ENCODE data around the gene ADRB1.

ADRB1 gene

GRCh38 chr10:114084215-114084614 is 40.5 kb downstream of the ADRB1 start:
- Histone ChIP-seq H3K36me3 (ENCODE audit: control insufficient read depth, insufficient read depth, low read length) (no peaks in the 10 kb centered on the region), H2BK120ac (ENCODE audit: low read depth, low read length) (no peak overlapping the region), H3K4me2 (ENCODE audit: low read length) (no peak overlapping the region), H3K79me1 (ENCODE audit: low read length) (no peaks in the 10 kb centered on the region), H3K4ac (ENCODE audit: low read depth, low read length) (no peak overlapping the region), H3K4me1 (ENCODE audit: control insufficient read depth, low read depth, low read length) (no peaks in the 10 kb centered on the region), H3K4me3 (ENCODE audit: low read length) (no peak overlapping the region), H3K23ac (ENCODE audit: low read length) (no peak overlapping the region), H3K56ac (ENCODE audit: low read length) (no peak overlapping the region), H3K79me2 (ENCODE audit: control insufficient read depth, insufficient read depth, low read length) (no peaks in the 10 kb centered on the region), H3K27ac (ENCODE audit: low read depth, low read length) (no peak overlapping the region), H2BK5ac (ENCODE audit: low read length) (no peak overlapping the region), H3K27me3 (ENCODE audit: insufficient read depth, low read length, poor library complexity) (no peaks in the 10 kb centered on the region), H2AK5ac (ENCODE audit: low read length) (no peak overlapping the region), H3K18ac (ENCODE audit: low read length) (no peak overlapping the region), H2BK15ac (replicated peaks; ENCODE audit: low read depth) (no peak overlapping the region), H4K5ac (ENCODE audit: low read length) (no peak overlapping the region), H4K8ac (ENCODE audit: low read depth, low read length) (no peak overlapping the region), H3K9ac (ENCODE audit: low read length) (no peak overlapping the region)
- DNase-seq = no peak
- no CpG with 5 or more reads among the region's 4 CpGs for WGBS (ENCODE audit: extremely low coverage, insufficient coverage, low lambda C conversion rate)

DNA sequence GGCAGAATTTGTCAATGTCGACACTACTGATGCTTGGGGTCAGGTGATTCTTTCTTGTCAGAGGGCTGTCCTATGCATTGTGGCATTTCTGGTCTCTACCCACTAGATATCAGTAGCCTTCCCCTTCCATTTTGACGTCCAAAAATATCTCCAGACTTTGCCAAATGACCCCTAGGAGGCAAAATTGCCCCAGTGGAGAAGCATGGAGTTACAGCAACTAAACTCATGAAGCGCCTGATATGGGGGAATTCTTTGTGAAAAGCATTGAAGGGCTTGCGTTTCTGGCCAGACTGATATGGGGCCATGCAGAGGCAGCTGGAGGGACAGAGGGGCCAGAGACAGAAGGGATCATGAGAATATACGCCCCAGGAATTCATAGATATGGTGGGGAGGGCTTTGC is 43.6 kb downstream of the ADRB1 start:
- H3K4me1 ChIP-seq (ENCODE audit: control insufficient read depth, low read depth, low read length) = no peaks in the 10 kb centered on the region
- no CpG with 5 or more reads among the region's 5 CpGs for WGBS (ENCODE audit: extremely low coverage, insufficient coverage, low lambda C conversion rate)
- H2BK5ac ChIP-seq (ENCODE audit: low read length) = no peak overlapping the region
- no peak overlapping the region for H3K23ac ChIP-seq (ENCODE audit: low read length)
- no peak overlapping the region for H3K4ac ChIP-seq (ENCODE audit: low read depth, low read length)
- H3K27me3 ChIP-seq (ENCODE audit: insufficient read depth, low read length, poor library complexity) = no peaks in the 10 kb centered on the region
- H2BK15ac ChIP-seq (replicated peaks; ENCODE audit: low read depth) = no peak overlapping the region
- peak; percentile 26 for DNase-seq
- H2BK120ac ChIP-seq (ENCODE audit: low read depth, low read length) = no peak overlapping the region
- no peak overlapping the region for H2AK5ac ChIP-seq (ENCODE audit: low read length)
- H3K56ac ChIP-seq (ENCODE audit: low read length) = no peak overlapping the region
- H3K4me3 ChIP-seq (ENCODE audit: low read length) = no peak overlapping the region
- H3K36me3 ChIP-seq (ENCODE audit: control insufficient read depth, insufficient read depth, low read length) = no peaks in the 10 kb centered on the region
- H3K9ac ChIP-seq (ENCODE audit: low read length) = no peak overlapping the region
- no peak overlapping the region for H4K8ac ChIP-seq (ENCODE audit: low read depth, low read length)
- H3K79me2 ChIP-seq (ENCODE audit: control insufficient read depth, insufficient read depth, low read length) = no peaks in the 10 kb centered on the region
- no peak overlapping the region for H3K4me2 ChIP-seq (ENCODE audit: low read length)
- no peak overlapping the region for H3K18ac ChIP-seq (ENCODE audit: low read length)
- no peak overlapping the region for H4K5ac ChIP-seq (ENCODE audit: low read length)
- H3K27ac ChIP-seq (ENCODE audit: low read depth, low read length) = no peak overlapping the region
- no peaks in the 10 kb centered on the region for H3K79me1 ChIP-seq (ENCODE audit: low read length)

GRCh38 chr10:114087655-114088054 is 44.0 kb downstream of the ADRB1 start:
- Histone ChIP-seq H3K27me3 (ENCODE audit: insufficient read depth, low read length, poor library complexity) (no peaks in the 10 kb centered on the region), H3K4me1 (ENCODE audit: control insufficient read depth, low read depth, low read length) (no peaks in the 10 kb centered on the region), H3K9ac (ENCODE audit: low read length) (no peak overlapping the region), H2BK5ac (ENCODE audit: low read length) (no peak overlapping the region), H3K36me3 (ENCODE audit: control insufficient read depth, insufficient read depth, low read length) (no peaks in the 10 kb centered on the region), H2BK15ac (replicated peaks; ENCODE audit: low read depth) (no peak overlapping the region), H3K27ac (ENCODE audit: low read depth, low read length) (no peak overlapping the region), H3K4ac (ENCODE audit: low read depth, low read length) (no peak overlapping the region), H3K79me2 (ENCODE audit: control insufficient read depth, insufficient read depth, low read length) (no peaks in the 10 kb centered on the region), H4K8ac (ENCODE audit: low read depth, low read length) (no peak overlapping the region), H4K5ac (ENCODE audit: low read length) (no peak overlapping the region), H2BK120ac (ENCODE audit: low read depth, low read length) (no peak overlapping the region), H3K79me1 (ENCODE audit: low read length) (no peaks in the 10 kb centered on the region), H3K23ac (ENCODE audit: low read length) (no peak overlapping the region), H2AK5ac (ENCODE audit: low read length) (no peak overlapping the region), H3K18ac (ENCODE audit: low read length) (no peak overlapping the region), H3K4me3 (ENCODE audit: low read length) (no peak overlapping the region), H3K56ac (ENCODE audit: low read length) (no peak overlapping the region), H3K4me2 (ENCODE audit: low read length) (no peak overlapping the region)
- WGBS (ENCODE audit: extremely low coverage, insufficient coverage, low lambda C conversion rate) = no CpG with 5 or more reads among the region's 4 CpGs
- peak; percentile 16 for DNase-seq

DNA sequence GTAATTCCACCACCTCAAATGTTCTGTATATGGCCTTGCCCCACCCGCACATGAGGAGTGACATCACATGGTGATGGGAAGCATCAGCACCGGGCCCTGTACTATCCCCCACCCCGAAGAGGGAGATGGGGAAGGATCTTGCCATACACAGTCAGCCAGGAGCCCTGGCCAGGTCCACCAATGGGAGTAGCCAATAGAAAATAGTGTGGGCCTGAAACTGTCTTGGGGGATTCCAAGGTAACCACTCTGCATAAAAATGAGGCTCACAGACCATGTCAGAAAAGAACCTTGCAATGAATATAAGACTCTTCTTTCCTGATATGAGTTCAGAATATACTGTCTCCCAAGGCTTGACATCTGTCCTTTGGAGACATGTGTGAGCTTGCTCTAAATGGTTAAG is 51.1 kb downstream of the ADRB1 start:
- Histone ChIP-seq H2BK120ac (ENCODE audit: low read depth, low read length) (no peak overlapping the region), H3K56ac (ENCODE audit: low read length) (no peak overlapping the region), H2BK15ac (replicated peaks; ENCODE audit: low read depth) (no peak overlapping the region), H4K8ac (ENCODE audit: low read depth, low read length) (no peak overlapping the region), H3K18ac (ENCODE audit: low read length) (no peak overlapping the region), H4K5ac (ENCODE audit: low read length) (no peak overlapping the region), H2AK5ac (ENCODE audit: low read length) (no peak overlapping the region), H2BK5ac (ENCODE audit: low read length) (no peak overlapping the region), H3K23ac (ENCODE audit: low read length) (no peak overlapping the region), H3K27ac (ENCODE audit: low read depth, low read length) (no peak overlapping the region), H3K27me3 (ENCODE audit: insufficient read depth, low read length, poor library complexity) (no peaks in the 10 kb centered on the region), H3K4me2 (ENCODE audit: low read length) (no peak overlapping the region), H3K9ac (ENCODE audit: low read length) (no peak overlapping the region), H3K36me3 (ENCODE audit: control insufficient read depth, insufficient read depth, low read length) (no peaks in the 10 kb centered on the region), H3K79me1 (ENCODE audit: low read length) (no peaks in the 10 kb centered on the region), H3K79me2 (ENCODE audit: control insufficient read depth, insufficient read depth, low read length) (no peaks in the 10 kb centered on the region), H3K4me3 (ENCODE audit: low read length) (no peak overlapping the region), H3K4me1 (ENCODE audit: control insufficient read depth, low read depth, low read length) (no peaks in the 10 kb centered on the region), H3K4ac (ENCODE audit: low read depth, low read length) (no peak overlapping the region)
- no peak for DNase-seq
- no CpG with 5 or more reads among the region's 3 CpGs for WGBS (ENCODE audit: extremely low coverage, insufficient coverage, low lambda C conversion rate)

DNA sequence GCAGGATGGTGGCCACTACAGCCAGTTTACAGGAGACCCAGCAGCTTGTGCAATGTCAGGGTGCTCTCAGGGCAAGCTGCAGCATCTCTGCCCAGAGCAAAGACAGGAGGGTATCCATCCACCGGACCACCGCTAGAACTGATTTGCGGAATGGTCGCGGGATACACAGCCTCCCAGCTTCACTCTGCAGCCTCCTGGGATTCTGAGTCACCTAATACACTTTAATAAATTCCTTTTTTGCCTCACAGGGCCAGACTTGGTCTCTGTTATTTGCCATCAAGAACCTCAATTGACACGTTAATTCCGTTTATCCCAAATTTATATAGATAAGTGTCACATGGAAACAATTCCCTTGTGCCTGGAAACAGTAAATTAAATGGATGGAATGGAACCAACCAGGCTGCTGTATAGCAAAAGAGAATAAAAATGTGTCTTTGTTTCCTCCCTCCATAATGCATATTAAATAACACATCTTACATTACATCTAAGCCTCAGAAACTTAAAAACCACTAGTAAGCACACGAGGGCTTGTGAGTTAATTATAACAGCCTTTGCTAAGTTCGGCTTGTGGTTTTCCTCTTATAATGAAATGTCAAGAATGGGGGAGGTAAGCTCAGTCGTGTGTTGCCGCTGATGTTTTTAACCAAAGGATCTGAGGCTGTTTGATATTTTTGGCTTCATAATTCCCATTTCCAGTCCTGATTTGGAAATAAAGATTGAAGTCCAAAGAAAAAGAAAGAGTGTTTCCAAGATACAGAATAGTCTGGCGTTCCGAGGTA is 52.1 kb downstream of the ADRB1 start:
- Histone ChIP-seq H3K27me3 (ENCODE audit: insufficient read depth, low read length, poor library complexity) (peaks cover 5% of the 10 kb centered on the region), H3K36me3 (ENCODE audit: control insufficient read depth, insufficient read depth, low read length) (no peaks in the 10 kb centered on the region), H3K18ac (ENCODE audit: low read length) (no peak overlapping the region), H3K4ac (ENCODE audit: low read depth, low read length) (no peak overlapping the region), H3K4me2 (ENCODE audit: low read length) (no peak overlapping the region), H3K9ac (ENCODE audit: low read length) (no peak overlapping the region), H2BK120ac (ENCODE audit: low read depth, low read length) (no peak overlapping the region), H2BK5ac (ENCODE audit: low read length) (no peak overlapping the region), H3K4me3 (ENCODE audit: low read length) (no peak overlapping the region), H3K4me1 (ENCODE audit: control insufficient read depth, low read depth, low read length) (no peaks in the 10 kb centered on the region), H2BK15ac (replicated peaks; ENCODE audit: low read depth) (no peak overlapping the region), H2AK5ac (ENCODE audit: low read length) (no peak overlapping the region), H3K23ac (ENCODE audit: low read length) (no peak overlapping the region), H4K8ac (ENCODE audit: low read depth, low read length) (no peak overlapping the region), H4K5ac (ENCODE audit: low read length) (no peak overlapping the region), H3K79me2 (ENCODE audit: control insufficient read depth, insufficient read depth, low read length) (no peaks in the 10 kb centered on the region), H3K27ac (ENCODE audit: low read depth, low read length) (no peak overlapping the region), H3K56ac (ENCODE audit: low read length) (no peak overlapping the region), H3K79me1 (ENCODE audit: low read length) (no peaks in the 10 kb centered on the region)
- DNase-seq = no peak
- no CpG with 5 or more reads among the region's 13 CpGs for WGBS (ENCODE audit: extremely low coverage, insufficient coverage, low lambda C conversion rate)
